Mammary epithelial cell (primary cell): Measurements from ENCODE around the gene VPS54.

Experiments used
- EZH2 ChIP-seq: IDR thresholded peaks from 2 replicates; pipeline ENCODE4 v1.6.1; 2012; ENCODE audit warnings: low read length, inconsistent platforms, borderline replicate concordance
- TF ChIP-seq, protein P1 (sequence below), 2 donors: IDR thresholded peaks in 1 of 2; conservative IDR thresholded peaks in 1 of 2; 2 replicates each; pipeline ENCODE4 v1.5.1; 2011 to 2012; ENCODE audit warnings: inconsistent platforms in 2 of 2, low read length in 2 of 2, mild to moderate bottlenecking in 2 of 2, control low read depth in 1 of 2, low read depth in 1 of 2; ENCODE audit not compliant: insufficient read depth in 1 of 2; ENCODE audit errors: extremely low read depth in 1 of 2

DNA sequence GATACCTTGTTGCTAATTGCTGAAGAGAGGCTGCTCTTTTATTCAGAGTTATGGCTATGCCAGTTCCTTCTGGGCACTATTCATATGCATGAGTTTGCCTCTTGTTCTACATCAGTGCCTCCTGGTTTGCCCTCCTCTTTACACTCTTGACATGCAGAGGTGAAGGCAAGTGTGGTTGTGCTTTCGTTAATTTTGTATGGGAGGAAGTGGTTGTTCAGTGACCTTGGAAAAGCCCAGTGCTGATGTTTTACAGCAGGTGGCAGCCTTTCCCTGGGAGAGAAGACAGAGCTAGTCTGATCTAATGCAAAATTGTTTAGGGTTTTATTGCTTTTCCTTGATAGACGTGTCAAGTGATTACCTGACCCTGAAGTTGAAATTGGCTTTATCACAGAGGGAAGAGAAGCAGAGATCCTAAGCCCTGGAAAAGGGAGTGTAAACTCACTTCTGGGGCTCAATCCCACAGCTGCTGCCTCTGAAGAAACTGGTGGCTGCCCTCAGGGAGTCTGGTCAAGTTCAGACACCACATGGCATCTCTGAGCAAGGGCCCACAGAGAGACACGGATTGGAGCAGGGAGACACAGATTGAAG, 30.5 kb upstream of the VPS54 start:
- no peak for TF ChIP-seq EZH2
- TF ChIP-seq, protein P1, sequence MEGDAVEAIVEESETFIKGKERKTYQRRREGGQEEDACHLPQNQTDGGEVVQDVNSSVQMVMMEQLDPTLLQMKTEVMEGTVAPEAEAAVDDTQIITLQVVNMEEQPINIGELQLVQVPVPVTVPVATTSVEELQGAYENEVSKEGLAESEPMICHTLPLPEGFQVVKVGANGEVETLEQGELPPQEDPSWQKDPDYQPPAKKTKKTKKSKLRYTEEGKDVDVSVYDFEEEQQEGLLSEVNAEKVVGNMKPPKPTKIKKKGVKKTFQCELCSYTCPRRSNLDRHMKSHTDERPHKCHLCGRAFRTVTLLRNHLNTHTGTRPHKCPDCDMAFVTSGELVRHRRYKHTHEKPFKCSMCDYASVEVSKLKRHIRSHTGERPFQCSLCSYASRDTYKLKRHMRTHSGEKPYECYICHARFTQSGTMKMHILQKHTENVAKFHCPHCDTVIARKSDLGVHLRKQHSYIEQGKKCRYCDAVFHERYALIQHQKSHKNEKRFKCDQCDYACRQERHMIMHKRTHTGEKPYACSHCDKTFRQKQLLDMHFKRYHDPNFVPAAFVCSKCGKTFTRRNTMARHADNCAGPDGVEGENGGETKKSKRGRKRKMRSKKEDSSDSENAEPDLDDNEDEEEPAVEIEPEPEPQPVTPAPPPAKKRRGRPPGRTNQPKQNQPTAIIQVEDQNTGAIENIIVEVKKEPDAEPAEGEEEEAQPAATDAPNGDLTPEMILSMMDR (conservative IDR thresholded peaks at IDR 0.05 in 1 of 2, IDR thresholded peaks at IDR 0.05 in 1 of 2; ENCODE audit: extremely low read depth in 1 of 2, insufficient read depth in 1 of 2, low read depth in 1 of 2, low read length in 2 of 2) = peak; percentile 91 to 95
